GM21576 (cell line): ENCODE measurements around the gene MT1H.
"Not testable (repeated sequence)": the region's sequence is repeated elsewhere in the genome, so short reads cannot be mapped to it uniquely, and the experiment has no call there.

Source experiments
- ATAC-seq: cut with Tn5 transposase; IDR thresholded peaks from one replicate; pipeline ENCODE4 v1.9.1; 2021; ENCODE audit warnings: mild to moderate bottlenecking, moderate library complexity; ENCODE audit not compliant: unreplicated experiment

MT1H gene

DNA sequence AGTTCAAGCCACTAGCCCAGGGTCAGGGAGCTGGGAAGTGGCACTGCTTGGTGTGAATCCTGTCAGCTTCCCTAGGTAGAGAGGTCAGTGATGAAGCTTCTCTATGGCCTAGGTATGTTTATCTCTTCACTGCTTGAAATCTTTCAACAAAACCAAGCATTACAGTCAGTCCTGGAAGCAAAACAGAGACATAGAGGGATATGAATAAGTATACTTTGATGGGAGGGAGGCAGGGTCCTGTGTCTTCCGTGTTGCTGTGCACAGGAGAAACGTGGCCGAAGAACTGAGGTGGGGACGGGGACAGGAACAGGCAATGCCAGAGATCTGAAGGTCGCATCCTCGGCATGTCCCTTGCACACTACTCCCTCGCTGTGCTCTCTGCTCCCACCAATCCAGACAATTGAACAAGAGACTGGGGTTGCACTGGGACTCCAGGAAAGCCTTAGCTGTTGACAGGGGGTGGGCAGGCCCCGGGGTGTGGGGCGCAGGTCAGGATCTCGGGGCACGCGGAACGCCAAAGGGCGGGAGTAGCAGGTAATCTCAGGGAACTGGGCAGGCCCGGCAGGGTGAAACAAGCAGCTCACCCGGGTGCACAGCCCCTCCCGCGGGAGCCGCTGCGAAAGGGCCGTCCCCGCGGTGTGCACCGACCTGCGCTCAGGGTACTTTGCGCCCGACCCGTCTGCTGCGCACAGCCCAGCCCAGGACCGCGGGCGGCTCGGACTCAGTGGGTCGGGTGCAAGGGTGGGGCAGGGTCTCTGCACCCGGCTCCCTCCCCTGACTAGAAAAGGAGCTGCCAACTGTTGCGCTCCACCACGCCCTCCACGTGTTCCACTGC, at the start of gene MT1H:
Gene MT1H (plus strand): TSS at position 810 of the 835 bp plus-strand sequence. CDS start 71 bp downstream, outside the sequence.
- ATAC-seq, result no peak

GRCh38 chr16:56620339-56620897, 49.2 kb upstream of the MT1H start:
- ATAC-seq, result no peak

- not testable (repeated sequence) for ATAC-seq
Observed at GRCh38 chr16:56621665-56622445, 47.8 kb upstream of the MT1H start.

GRCh38 chr16:56623184-56623583, 46.4 kb upstream of the MT1H start:
- ATAC-seq, result not testable (repeated sequence)

- ATAC-seq, result no peak
Observed at GRCh38 chr16:56623637-56624036, 46.0 kb upstream of the MT1H start.

DNA sequence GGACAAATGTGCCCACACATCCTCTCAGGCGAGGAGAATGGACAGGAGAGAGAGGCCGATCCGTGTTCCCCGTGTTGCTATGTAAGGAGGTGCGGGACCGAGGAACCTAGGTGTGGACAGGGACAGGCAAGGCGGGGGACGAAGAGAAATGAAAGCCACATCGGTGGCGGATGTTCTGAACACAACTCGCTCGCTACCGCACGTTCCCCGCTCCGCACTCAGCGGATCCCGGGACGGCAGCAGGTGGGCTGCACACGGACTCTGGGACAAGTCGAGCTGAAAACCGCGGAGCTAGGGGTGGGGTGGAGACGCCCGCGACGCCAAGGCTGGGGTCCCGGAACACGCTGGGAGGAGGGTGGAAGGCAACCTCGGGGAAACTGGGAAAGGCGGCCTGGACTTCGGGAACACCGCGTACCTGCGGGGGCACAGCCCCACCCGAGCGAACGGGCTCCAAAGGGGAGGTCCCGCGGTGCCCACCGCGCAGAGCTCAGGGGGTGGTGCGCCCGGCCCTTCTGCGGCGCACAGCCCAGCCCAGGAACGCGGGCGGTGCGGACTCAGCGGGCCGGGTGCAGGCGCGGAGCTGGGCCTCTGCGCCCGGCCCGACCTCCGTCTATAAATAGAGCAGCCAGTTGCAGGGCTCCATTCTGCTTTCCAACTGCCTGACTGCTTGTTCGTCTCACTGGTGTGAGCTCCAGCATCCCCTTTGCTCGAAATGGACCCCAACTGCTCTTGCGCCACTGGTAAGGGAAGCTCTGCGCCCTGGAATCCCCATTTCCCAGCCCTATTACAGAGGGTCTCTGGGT, 44.3 kb upstream of the MT1H start, which contains the start of gene MT1E:
Gene MT1E (plus strand): TSS at position 642 of the 803 bp plus-strand sequence. CDS start 71 bp downstream, at position 713.
- ATAC-seq, result no peak

DNA sequence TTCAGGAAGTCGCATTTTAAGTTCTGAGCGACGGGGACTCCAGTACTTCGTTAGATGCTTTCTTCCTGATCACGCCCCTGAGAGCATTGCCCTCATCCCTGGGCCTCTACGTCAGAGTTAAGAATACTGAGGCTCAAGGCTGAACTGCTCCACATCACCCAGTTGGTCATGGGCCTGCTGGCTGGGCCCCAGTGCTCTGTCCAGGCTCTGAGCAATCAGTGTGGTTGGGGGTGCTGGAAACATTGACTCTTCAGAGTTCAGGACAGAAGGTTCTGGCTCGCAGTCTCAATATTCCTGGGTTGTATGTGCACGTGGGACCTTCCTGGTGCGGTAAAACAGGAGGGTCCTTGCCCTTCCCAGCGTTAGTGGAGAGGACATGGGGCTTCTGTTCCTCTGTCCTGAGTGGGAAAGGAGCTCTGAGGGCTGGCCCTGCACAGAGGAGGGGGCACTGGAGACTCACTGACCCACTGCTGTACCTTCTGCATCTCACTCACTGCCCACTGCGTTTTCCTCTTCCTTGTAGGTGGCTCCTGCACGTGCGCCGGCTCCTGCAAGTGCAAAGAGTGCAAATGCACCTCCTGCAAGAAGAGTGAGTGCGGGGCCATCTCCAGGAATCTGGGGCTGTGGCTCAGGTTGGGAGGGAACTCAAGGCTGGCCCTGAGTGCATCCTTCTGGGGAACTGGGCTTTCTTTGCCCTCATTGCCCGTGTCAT, 43.5 kb upstream of the MT1H start:
- ATAC-seq, result no peak

DNA sequence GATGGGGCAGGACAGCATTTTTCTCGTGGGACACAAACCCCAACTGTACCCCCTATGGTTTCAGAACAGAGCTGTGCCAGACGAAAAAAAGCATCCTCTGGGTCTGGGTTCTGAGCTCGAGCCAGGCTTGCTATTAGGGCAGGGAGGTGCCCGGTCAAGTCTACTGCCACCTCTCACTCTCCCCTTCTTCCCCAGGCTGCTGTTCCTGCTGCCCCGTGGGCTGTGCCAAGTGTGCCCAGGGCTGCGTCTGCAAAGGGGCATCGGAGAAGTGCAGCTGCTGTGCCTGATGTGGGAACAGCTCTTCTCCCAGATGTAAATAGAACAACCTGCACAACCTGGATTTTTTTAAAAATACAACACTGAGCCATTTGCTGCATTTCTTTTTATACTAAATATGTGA, 42.9 kb upstream of the MT1H start:
- no peak for ATAC-seq

GRCh38 chr16:56628486-56629350, 40.9 kb upstream of the MT1H start:
- no peak for ATAC-seq

GRCh38 chr16:56629531-56629930, 40.1 kb upstream of the MT1H start:
- no peak for ATAC-seq

DNA sequence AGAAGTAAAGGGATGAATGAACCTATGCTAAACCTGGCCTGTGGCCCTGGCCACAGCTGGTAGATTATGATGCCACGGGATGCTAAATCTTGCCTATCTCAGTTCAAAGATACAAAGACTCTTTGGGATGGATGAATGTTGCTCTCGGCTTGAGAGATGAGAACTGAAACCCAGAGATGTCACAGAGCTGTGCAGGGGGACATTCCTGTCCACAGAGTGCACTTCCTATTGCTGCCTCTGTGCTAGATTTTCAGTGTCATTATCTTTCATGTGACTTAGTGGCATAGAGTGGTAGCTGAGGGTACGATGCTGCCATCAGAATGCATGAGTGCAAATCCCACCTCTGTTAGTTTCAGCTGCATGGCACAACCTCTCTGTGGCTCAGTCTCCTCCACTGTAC, 39.5 kb upstream of the MT1H start:
- ATAC-seq, result peak; percentile 88

DNA sequence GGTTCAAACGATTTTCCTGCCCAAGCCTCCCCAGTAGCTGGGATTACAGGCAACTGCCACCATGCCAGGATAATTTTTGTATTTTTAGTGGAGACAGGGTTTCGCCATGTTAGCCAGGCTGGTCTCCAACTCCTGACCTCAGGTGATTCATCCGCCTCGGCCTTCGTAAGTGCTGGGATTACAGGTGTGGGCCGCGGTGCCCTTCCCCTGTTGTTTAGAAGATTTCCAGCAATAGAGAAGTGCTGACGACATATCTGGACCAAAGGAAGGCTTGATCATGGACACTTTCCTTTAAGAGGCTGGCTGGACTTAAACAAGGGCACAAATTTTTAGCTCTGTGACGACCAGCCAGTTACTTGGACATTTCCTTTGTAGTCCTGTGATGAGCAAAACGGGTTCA, 38.4 kb upstream of the MT1H start:
- ATAC-seq, result no peak

- no peak for ATAC-seq
Observed at GRCh38 chr16:56631832-56632155, 37.8 kb upstream of the MT1H start.

GRCh38 chr16:56632156-56632847, 37.3 kb upstream of the MT1H start, which contains the start of gene MT1M:
TSS of gene MT1M (plus strand) at chr16:56632659. CDS start at chr16:56632732, 73 bp downstream.
- ATAC-seq, result no peak

GRCh38 chr16:56632848-56633365, 36.7 kb upstream of the MT1H start:
- no peak for ATAC-seq

DNA sequence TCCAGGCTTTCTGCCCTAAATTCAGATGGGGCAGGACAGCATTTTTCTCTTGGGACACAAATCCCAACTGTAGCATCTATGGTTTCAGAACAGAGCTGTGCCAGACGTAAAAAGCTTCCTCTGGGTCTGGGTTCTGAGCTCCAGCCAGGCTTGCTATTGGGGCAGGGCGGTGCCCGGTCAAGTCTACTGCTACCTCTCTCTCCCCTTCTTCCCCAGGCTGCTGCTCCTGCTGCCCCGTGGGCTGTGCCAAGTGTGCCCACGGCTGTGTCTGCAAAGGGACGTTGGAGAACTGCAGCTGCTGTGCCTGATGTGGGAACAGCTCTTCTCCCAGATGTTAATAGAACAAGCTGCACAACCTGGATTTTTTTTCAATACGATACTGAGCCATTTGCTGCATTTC, 36.1 kb upstream of the MT1H start:
- ATAC-seq, result no peak

GRCh38 chr16:56634715-56635440, 34.7 kb upstream of the MT1H start:
- ATAC-seq, result no peak
